Measurements from ENCODE around the gene DMRTA2.

DNA sequence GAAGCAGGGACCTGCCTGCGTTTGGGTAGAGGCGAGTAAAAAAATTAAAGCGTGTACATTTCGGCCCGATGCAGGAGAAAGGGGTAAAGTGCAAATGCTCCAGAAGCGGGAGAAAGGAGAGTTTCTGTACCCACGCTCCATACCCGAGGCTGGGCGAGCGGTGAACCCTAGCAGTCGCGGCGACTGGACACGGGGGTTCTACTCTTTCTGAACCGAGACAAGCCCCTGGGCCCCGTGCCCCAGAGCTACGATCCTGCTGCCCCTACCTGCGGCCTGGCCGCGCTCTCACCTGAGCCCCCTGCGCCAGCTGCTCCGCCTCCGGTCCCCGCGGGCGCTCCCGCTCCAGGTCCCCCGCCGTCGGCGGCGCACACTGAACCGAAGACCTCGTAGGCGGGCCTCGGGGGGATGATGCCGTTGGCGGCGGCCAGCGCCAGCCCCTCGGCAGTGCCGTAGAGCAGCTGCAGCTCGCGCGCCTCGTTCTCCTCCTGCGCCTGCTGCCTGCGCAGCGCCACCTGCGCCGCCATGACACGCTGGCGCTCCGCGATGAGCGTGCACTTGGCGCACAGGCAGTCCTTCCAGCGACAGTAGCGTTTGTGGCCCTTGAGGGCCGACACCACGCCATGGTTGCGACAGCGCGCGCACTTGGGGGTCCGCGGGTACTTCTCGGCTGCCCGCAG is 2.4 kb downstream of the DMRTA2 start:
- TF ChIP-seq CTCF (IDR thresholded peaks at IDR 0.05) (no peak), POLR2A (IDR thresholded peaks at IDR 0.05) (no peak)

Data from heart left ventricle (tissue), 13 donors.